Heart right ventricle (tissue), 16 donors: Measurements from ENCODE around the gene SPDEF. TPM values are rescaled to one million over a fixed set of nuclear protein-coding genes. Genes with fewer than 3 reads are reported as not detected.

ENCODE experiments used
- ATAC-seq, 8 donors: fragments of 200-7000 bp; cut with Tn5 transposase; one replicate each; pipeline ENCODE4 v1.9.1; 2020; ENCODE audit warnings: mild to moderate bottlenecking in 8 of 8, moderate library complexity in 8 of 8, moderate number of reproducible peaks in 1 of 8
- DNase-seq, 2 donors: peaks; one replicate each; pipeline ENCODE4 v3.0.0-alpha.2; 2020
- H3K27ac ChIP-seq, 10 donors: fragments of 200-600 bp; sonication (generic) in 2 of 10; one replicate each; pipeline versions ENCODE4 v1.5.0 to v1.8.0; 2020 to 2022; ENCODE audit warnings: mild to moderate bottlenecking in 3 of 10
- H3K27me3 ChIP-seq, 7 donors: fragments of 200-600 bp; one replicate each; pipeline ENCODE4 v1.8.0; 2021 to 2022; ENCODE audit warnings: mild to moderate bottlenecking in 2 of 7
- H3K36me3 ChIP-seq, 9 donors: fragments of 200-600 bp; sonication (generic) in 1 of 9; one replicate each; pipeline versions ENCODE4 v1.5.0 to v1.8.0; 2020 to 2022; ENCODE audit warnings: mild to moderate bottlenecking in 2 of 9
- H3K4me1 ChIP-seq, 9 donors: fragments of 200-600 bp; sonication (generic) in 1 of 9; one replicate each; pipeline versions ENCODE4 v1.5.0 to v1.8.0; 2020 to 2022; ENCODE audit warnings: mild to moderate bottlenecking in 4 of 9
- H3K4me3 ChIP-seq, 10 donors: fragments of 200-600 bp; sonication (generic) in 2 of 10; one replicate each; pipeline versions ENCODE4 v1.5.0 to v1.8.0; 2020 to 2022; ENCODE audit warnings: mild to moderate bottlenecking in 7 of 10, moderate library complexity in 2 of 10
- H3K9me3 ChIP-seq, 11 donors: fragments of 200-600 bp in 10 of 11; sonication (generic) in 2 of 11; one replicate each; pipeline versions ENCODE4 v1.5.0 to v1.8.0; 2013 to 2022; ENCODE audit warnings: mild to moderate bottlenecking in 2 of 11, control low read depth in 1 of 11, moderate library complexity in 1 of 11
- WGBS, 2 donors: extraction: QIAGEN DNeasy Blood & Tissue Kit; methylation state at CpG; one replicate each; pipeline ENCODE4 v1.1.7; 2013; ENCODE audit warnings: inconsistent platforms in 1 of 2; 5-methylcytosine and 5-hydroxymethylcytosine counted together
- intact Hi-C, 10 donors: fragments of 100-400 bp; cut with DNase I; formaldehyde crosslinking; loops; one replicate each; pipeline versions ENCODE4 v1.11.1 to v1.14.2; 2022
- polyA plus RNA-seq, 2 donors: library from polyadenylated mRNA; stranded (reverse); fragments of 200-250 nt; gene quantifications; one replicate each; pipeline ENCODE4 v1.2.3, GENCODE V29; 2013
- total RNA-seq, 10 donors: library from RNA; stranded (reverse); fragmentation: NEBNext Ultra II Directional in 3 of 10; extraction: Animal tissue kit (Norgen Biotek cat#: 25700) in 3 of 10; gene quantifications; one replicate each; pipeline versions ENCODE4 v1.2.1 to v1.2.4, GENCODE V29; 2021 to 2023
- TF ChIP-seq, protein P1 (sequence below), 9 donors: fragments of 200-600 bp; sonication (generic) in 2 of 9; IDR thresholded peaks; one replicate each; pipeline versions ENCODE4 v1.5.0 to v1.8.0; 2021 to 2022; ENCODE audit warnings: antibody characterized with exemption in 9 of 9, mild to moderate bottlenecking in 5 of 9, moderate library complexity in 1 of 9
- donor health status: Arrhythmogenic right ventricular cardiomyopathy.
- donor health status: ischemic (EF 13 %, LVEDD 7.1; RV severe dilation, severe dysfunction).
- donor health status: healthy with polysubstance abuse.
- donor health status: DM: no; HTN: yes; CAD: no.
- donor health status: DM: no; HTN: no; CAD: no.
- donor health status: ischemic (EF 25% LVEDD 6.9; RV normal size, moderate dysfunction).
- donor health status: ischemic (EF 25% LVEDD 5.7; RV mildly dilated, moderate dysfunction).
- donor health status: healthy.
- donor health status: DM: yes; HTN: yes; CAD: no.
- donor health status: Ischemic cardiomyopathy.
- donor health status: ischemic (EF 35%, LVEDD 5.7; RV mildly dilated, moderate dysfunction).
- donor health status: nonischemic (EF 11% LVEDD 7.7; RV severe dilation, severe dysfunction).
- donor health status: DM: yes; HTN: yes; CAD: no.
- donor health status: PGD.
- donor health status: ischemic (EF 29% LVEDD 5.4; RV normal size, mild dysfunction).
- donor health status: nonischemic (EF 23%, LVEDD 6.1; RV moderate dilation, normal function).

SPDEF gene
- total and polyA plus RNA-seq, 12 donors, result 0.15 to 0.60 (median 0.22) TPM; not detected in 2

DNA sequence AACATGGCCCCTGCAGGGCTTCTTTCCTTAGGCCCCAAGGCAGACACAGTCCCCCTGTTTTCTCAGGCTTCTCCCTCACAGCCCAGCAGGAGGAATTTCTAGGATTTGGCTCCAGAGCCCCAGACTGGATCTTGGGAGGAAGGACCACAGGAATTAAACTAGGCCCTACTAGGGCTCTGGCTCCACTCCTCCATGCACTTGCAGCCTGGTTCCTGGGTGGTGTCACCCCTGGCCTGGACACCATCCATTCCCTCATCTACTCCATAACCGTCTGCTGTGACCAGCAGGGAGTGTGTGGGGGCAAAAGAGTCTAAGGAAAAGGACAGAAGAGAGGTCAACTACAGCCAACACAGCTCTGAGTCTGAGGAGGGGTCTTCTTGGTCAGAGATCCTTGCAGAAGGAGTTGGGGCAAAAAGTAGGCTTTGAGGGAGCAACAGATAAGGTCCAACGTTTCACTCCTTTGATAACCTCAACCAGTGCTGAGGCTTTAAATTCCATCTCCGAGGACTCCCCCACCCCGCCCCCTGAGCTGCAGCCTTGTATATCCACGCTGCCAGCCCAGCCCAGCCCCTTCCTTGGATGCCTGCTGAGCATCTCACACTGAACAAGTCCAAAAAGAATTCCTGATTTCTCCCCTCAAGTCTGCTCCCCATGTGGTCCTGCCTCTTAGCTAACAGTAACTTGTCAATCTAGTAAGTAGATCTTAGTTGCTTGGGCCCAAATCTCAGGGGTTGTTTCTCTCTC, 27.9 kb upstream of the SPDEF start:
- ATAC-seq (no peak), DNase-seq (no peak)
- intact Hi-C loops, result no loop called here
- no peak overlapping the region for H3K27ac ChIP-seq
- peaks cover 3 to 23% (median 12%) of the 10 kb centered on the region in 9 donors for H3K4me1 ChIP-seq
- TF ChIP-seq, protein P1, sequence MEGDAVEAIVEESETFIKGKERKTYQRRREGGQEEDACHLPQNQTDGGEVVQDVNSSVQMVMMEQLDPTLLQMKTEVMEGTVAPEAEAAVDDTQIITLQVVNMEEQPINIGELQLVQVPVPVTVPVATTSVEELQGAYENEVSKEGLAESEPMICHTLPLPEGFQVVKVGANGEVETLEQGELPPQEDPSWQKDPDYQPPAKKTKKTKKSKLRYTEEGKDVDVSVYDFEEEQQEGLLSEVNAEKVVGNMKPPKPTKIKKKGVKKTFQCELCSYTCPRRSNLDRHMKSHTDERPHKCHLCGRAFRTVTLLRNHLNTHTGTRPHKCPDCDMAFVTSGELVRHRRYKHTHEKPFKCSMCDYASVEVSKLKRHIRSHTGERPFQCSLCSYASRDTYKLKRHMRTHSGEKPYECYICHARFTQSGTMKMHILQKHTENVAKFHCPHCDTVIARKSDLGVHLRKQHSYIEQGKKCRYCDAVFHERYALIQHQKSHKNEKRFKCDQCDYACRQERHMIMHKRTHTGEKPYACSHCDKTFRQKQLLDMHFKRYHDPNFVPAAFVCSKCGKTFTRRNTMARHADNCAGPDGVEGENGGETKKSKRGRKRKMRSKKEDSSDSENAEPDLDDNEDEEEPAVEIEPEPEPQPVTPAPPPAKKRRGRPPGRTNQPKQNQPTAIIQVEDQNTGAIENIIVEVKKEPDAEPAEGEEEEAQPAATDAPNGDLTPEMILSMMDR (IDR thresholded peaks at IDR 0.05), result no peak
- H3K9me3 ChIP-seq, result no peaks in the 10 kb centered on the region
- no peaks in the 10 kb centered on the region for H3K27me3 ChIP-seq
- H3K4me3 ChIP-seq, result no peak overlapping the region
- WGBS, 2 donors, result 73 to 76% methylated on average over 5 of the region's 5 CpGs
- peaks cover 0 to 34% (median 0%) of the 10 kb centered on the region in 9 donors for H3K36me3 ChIP-seq

DNA sequence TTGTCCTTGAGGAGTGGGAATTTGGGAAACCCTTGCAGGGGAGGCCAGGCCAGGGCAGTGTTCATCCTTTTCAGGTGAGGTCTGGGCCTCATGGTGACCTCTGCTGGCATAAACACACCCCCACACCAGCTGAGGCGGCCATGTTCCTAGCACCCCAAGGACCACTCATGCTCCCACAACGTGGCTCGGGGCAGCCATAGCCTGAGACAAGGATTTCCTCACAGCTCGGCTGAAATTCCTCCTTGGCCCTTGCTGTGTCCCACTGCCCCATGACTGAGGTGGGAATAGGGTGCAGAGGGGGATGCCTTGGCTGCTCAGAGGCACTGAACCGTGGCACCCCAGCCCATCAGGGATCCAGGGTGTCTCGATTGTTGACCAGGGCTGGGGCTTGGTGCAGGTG, 27.3 kb upstream of the SPDEF start:
- no peaks in the 10 kb centered on the region for H3K9me3 ChIP-seq
- no peaks in the 10 kb centered on the region for H3K27me3 ChIP-seq
- no peak overlapping the region for H3K4me3 ChIP-seq
- intact Hi-C loops, result no loop called here
- H3K36me3 ChIP-seq, result peaks cover 0 to 29% (median 0%) of the 10 kb centered on the region in 9 donors
- DNase-seq, result no peak
- H3K4me1 ChIP-seq, result peaks cover 3 to 23% (median 12%) of the 10 kb centered on the region in 9 donors
- TF ChIP-seq, protein P1 (IDR thresholded peaks at IDR 0.05), result peak in 3 of 9 donors; percentile 16 to 41 (median 22)
- 90 to 96% methylated on average over 6 of the region's 6 CpGs for WGBS, 2 donors
- no peak overlapping the region for H3K27ac ChIP-seq
- no peak for ATAC-seq

DNA sequence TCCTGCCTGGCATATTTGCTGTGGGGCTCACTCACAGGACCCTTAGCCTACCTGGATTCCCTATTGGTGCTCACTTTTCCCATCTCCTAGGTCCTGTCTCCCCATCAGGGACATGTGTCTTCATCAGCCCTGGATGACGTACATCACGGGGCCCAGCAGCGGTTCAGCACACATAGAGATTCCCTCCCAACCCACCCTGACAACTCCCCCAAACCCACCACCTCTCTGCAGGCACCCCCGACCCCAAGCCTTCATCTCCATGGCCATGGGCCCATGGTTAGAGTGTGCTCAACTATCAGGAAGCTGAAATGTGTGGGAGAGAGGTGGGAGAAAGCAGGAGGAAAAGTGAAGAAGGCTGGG, 25.4 kb upstream of the SPDEF start:
- Histone ChIP-seq H3K27ac (no peak overlapping the region), H3K4me1 (peaks cover 3 to 20% (median 12%) of the 10 kb centered on the region in 9 donors), H3K27me3 (no peaks in the 10 kb centered on the region), H3K9me3 (no peaks in the 10 kb centered on the region), H3K4me3 (no peak overlapping the region), H3K36me3 (peaks cover 0 to 10% (median 0%) of the 10 kb centered on the region in 9 donors)
- WGBS, 2 donors, result 93 to 95% methylated on average over 4 of the region's 4 CpGs
- no peak for DNase-seq
- TF ChIP-seq, protein P1 (IDR thresholded peaks at IDR 0.05), result no peak
- no peak for ATAC-seq
- intact Hi-C loops, result no loop called here

DNA sequence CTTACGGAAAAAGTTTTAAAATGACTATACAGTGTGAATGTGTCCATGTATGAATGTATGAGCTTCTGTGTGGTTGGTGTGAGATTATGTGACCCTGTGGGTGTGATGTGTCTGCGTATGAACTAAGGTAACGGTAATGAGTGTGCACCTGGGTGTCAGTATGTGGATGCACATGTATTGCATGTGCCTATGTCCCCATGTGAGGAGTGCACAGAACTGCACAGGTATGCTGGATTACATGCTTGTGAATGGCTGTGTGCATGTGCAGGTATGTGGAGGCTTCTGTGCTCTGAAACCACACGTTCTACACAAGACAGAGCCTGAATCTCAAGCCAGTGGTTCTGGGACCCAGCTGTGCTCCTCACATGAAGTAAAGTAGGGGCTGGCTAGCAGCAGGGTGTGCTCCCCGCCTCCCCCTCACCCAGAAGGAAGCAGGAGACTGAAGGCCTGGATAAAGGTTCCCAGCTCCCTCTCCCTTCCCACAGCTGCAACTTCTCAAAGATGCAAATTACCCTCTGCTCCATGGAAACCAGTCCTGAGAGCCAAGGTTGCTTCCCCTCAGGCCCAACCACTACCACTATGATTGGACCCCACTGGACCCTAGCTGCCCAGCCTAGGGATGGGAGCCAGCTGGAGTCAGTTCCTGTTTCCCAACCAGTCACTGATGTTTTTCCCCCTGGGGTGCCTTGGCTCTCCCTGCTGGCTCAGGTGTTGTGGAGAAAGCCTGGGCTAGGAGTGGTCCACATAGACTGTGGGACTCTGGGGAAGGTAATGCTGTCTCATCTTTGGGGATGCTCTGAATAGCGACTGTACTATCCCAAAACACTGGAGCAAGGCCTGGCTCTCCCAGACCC, 24.8 kb upstream of the SPDEF start:
- WGBS, 2 donors, result 77 to 84% methylated on average over 6 of the region's 6 CpGs
- no peak for DNase-seq
- ATAC-seq, result peak in 2 of 8 donors; percentile 23 to 24

More for the DNA sequence above, 24.8 kb upstream of the SPDEF start:
- Histone ChIP-seq H3K36me3 (peaks cover 0 to 6% (median 0%) of the 10 kb centered on the region in 9 donors), H3K27me3 (no peaks in the 10 kb centered on the region), H3K4me3 (no peak overlapping the region), H3K9me3 (no peaks in the 10 kb centered on the region), H3K27ac (no peak overlapping the region), H3K4me1 (peaks cover 3 to 16% (median 12%) of the 10 kb centered on the region in 9 donors)
- intact Hi-C loops, result no loop called here
- TF ChIP-seq, protein P1 (IDR thresholded peaks at IDR 0.05), result no peak
